ENCODE data around the gene PPP1R27. TPM values are rescaled to one million over a fixed set of nuclear protein-coding genes. Genes with fewer than 3 reads are reported as not detected.

Gene PPP1R27
- total RNA-seq, 1 donor from 2014 or later = not detected

Other genes starting within 250 kb of the PPP1R27 start
- 82.3 TPM for gene NPLOC4, start 197.9 kb downstream of the PPP1R27 start, total RNA-seq
- gene TSPAN10, start 197.9 kb downstream of the PPP1R27 start, total RNA-seq = 0.85 TPM
- not detected for gene PDE6G, start 178.5 kb downstream of the PPP1R27 start, total RNA-seq
- gene OXLD1, start 168.4 kb downstream of the PPP1R27 start, total RNA-seq = 17.9 TPM
- 10.2 TPM for gene CCDC137, start 168.3 kb downstream of the PPP1R27 start, total RNA-seq
- 31.8 TPM for gene ARL16, start 151.3 kb downstream of the PPP1R27 start, total RNA-seq
- 79.8 TPM for gene HGS, start 151.0 kb downstream of the PPP1R27 start, total RNA-seq
- gene MRPL12, start 131.7 kb downstream of the PPP1R27 start, total RNA-seq = 23.6 TPM
- 23.0 TPM for gene SLC25A10, start 122.8 kb downstream of the PPP1R27 start, total RNA-seq
- gene GCGR, start 30.9 kb downstream of the PPP1R27 start, total RNA-seq = 7.8 TPM
- gene MCRIP1, start 1.8 kb downstream of the PPP1R27 start, total RNA-seq = 91.5 TPM
- 248 TPM for gene P4HB, start 25.5 kb upstream of the PPP1R27 start, total RNA-seq
- gene ARHGDIA, start 36.3 kb upstream of the PPP1R27 start, total RNA-seq = 387 TPM
- 45.9 TPM for gene ALYREF, start 56.5 kb upstream of the PPP1R27 start, total RNA-seq
- 58.2 TPM for gene ANAPC11, start 56.7 kb upstream of the PPP1R27 start, total RNA-seq
- gene NPB, start 67.2 kb upstream of the PPP1R27 start, total RNA-seq = 0.80 TPM
- gene PCYT2, start 76.3 kb upstream of the PPP1R27 start, total RNA-seq = 34.1 TPM
- 17.7 TPM for gene SIRT7, start 83.1 kb upstream of the PPP1R27 start, total RNA-seq
- 27.8 TPM for gene MAFG, start 92.7 kb upstream of the PPP1R27 start, total RNA-seq
- gene PYCR1, start 102.2 kb upstream of the PPP1R27 start, total RNA-seq = 8.0 TPM
- not detected for gene MYADML2, start 112.2 kb upstream of the PPP1R27 start, total RNA-seq
- gene NOTUM, start 126.1 kb upstream of the PPP1R27 start, total RNA-seq = not detected
- gene ASPSCR1, start 142.6 kb upstream of the PPP1R27 start, total RNA-seq = 32.5 TPM
- gene CENPX, start 187.8 kb upstream of the PPP1R27 start, total RNA-seq = 33.6 TPM
- 8.6 TPM for gene LRRC45, start 188.3 kb upstream of the PPP1R27 start, total RNA-seq
- gene RAC3, start 196.6 kb upstream of the PPP1R27 start, total RNA-seq = 4.0 TPM
- gene DCXR, start 202.6 kb upstream of the PPP1R27 start, total RNA-seq = 80.0 TPM
- 42.4 TPM for gene RFNG, start 216.8 kb upstream of the PPP1R27 start, total RNA-seq
- gene GPS1, start 216.8 kb upstream of the PPP1R27 start, total RNA-seq = 68.2 TPM
- 57.1 TPM for gene DUS1L, start 230.8 kb upstream of the PPP1R27 start, total RNA-seq

All from sciatic nerve (tissue), 1 donor.